HG02852 (cell line): ENCODE results near the gene PSMA7.

ENCODE experiments used
- ATAC-seq: cut with Tn5 transposase; IDR thresholded peaks from one replicate; pipeline ENCODE4 v1.9.1; 2021; ENCODE audit warnings: mild to moderate bottlenecking, moderate library complexity; ENCODE audit not compliant: unreplicated experiment

PSMA7 gene

DNA sequence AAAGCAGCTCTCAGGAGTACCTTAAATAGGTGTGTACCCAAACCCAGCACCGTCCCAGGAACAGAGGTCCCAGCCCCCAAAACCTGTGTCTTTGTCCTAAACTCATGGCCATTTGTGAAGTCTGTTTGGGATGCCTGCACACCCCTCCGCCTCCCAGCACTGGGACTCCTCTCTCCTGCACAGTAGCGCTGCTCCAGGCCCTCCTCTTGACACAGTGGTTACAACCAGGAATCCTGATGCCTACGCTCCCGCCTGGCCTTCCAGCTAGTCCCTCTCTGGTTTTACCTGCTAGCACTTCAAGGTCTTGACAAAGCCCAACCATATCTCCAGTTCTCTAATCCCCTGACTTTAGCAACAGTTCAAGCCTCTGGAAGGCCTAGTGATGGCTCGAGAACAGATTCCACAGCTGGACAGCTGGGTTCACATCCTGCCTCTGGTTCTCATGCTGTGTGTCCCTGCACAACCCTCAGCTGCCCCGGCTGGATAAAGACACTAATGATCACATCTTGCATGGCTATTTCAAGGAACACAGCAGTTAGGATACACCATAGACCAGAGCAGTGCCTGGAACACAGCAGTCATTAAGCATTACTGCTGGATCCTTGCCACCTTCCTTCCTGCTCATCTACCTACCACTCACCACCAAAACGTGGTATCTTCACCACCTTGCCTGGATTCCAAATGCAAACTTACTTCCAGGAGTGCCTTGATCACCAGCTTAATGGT is 5.6 kb downstream of the PSMA7 start:
- no peak for ATAC-seq

DNA sequence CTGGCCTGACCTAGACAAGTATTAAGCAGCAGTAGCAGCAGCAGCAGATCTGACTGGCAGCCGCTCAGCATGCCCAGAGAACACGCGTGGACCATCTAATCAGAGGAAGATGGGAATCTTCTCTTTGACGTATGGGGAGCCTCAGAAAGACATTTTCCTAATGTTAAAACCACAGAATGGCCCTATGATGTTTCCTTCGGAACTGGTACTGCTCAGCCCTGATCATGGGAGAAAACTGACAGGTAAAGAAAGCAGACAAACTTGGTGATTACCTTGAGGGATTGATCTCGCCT is 6.2 kb downstream of the PSMA7 start:
- no peak for ATAC-seq

DNA sequence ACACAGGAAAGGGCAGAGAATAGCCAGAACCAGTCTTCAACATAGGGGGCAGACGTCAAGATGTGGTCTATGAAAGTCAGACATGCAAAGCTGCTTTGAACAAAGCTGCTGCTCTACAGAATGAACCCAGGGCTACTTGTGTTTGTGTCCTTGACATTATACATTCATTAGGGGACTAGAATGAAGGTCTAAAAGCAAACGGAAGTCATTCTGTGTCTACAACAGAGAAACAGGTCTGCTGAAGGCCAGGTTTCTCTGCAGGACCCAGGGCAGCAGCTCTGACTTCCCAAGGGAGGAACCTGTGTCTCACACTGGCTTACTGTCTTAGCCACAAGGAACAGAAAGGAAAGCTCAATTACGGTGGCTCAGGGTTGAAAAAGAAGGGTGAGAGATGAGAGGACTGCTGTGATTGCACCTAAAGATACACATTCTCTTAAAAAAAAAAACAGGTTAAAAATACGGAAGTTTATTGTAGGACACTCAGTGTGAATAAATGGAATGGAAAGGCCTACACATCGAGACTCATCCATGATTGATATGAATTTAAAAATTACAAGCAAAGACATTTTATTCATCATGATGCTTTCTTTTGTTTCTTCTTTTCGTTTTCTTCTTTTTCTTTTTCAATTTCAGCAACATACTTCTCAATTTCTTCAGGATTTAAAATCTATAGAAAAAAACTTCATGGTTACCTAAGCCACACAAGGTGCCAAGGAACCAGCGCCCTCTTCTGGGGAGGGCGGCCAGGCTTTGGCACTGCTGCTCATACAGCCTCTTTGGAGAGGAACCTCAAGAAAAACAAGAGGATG is 6.7 kb downstream of the PSMA7 start:
- no peak for ATAC-seq

DNA sequence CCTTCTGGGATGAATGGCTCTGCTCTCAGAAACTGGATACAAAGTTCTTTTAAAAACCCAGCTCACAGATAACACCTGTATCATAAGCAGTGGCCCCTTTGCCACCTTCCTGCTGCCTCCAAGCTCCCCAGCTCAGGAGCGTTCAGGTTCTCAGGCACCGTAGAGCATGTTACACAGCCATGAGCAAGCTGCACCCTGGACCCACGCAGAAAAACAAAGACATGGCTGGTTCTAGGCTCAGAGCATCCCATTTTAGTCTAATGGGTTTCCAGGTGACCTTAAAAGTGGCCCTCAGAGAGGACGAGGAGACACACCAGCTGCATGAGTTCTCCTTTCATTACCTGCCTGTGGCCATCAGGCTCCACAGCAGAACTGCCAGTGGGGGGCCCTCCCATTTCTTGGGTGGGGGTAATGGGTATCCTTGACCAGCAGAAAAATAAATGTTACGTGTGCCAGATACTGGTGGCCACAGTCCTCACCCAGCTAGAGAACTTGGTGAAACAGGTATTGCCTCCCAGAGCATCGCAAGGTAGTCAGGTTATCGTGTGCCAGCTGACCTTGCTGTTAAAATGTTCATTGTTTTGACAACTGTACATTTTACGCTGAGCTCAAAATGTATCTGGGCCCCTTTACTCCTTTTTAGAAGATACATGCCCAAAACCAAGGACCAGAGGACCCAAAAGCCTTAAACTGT is 7.5 kb downstream of the PSMA7 start:
- no peak for ATAC-seq

DNA sequence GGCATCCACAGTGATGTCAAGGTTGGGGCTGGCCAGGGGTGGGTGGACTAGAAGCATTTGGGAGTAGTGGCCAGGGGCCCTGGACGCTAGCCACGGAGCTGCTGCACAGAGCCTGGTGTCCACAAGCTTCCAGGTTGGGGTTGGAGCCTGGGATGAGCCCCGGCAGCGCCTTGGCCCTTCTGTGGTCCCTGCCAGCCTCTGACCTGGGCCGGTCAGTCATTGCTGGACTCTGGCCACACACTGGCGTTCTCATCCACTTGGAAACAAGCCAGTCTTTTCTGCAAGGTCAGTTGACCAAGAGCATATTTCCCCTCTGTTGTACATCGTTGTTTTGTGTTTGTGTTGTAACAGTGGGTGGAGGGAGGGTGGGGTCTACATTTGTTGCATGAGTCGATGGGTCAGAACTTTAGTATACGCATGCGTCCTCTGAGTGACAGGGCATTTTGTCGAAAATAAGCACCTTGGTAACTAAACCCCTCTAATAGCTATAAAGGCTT is 8.4 kb downstream of the PSMA7 start:
- no peak for ATAC-seq

DNA sequence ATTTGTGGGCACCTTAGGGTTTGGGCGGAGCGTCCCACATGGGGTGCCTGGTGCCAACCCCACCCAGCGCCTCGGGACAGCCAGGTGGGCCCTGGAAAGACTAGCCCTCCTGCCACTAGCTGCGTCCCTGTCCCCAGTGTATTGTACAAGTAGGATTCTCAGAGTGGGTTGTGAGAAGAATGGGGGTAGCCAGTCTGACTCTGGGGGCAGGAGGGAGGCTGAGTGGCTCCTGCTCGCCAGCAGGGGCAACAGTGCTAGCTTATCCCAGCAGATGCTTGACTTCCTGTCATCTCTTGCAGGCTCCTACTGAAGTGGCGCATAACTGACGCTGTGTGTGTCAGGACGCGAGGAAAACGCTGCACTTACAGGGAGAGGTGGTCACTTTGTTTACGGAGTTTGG is 9.3 kb downstream of the PSMA7 start:
- no peak for ATAC-seq

DNA sequence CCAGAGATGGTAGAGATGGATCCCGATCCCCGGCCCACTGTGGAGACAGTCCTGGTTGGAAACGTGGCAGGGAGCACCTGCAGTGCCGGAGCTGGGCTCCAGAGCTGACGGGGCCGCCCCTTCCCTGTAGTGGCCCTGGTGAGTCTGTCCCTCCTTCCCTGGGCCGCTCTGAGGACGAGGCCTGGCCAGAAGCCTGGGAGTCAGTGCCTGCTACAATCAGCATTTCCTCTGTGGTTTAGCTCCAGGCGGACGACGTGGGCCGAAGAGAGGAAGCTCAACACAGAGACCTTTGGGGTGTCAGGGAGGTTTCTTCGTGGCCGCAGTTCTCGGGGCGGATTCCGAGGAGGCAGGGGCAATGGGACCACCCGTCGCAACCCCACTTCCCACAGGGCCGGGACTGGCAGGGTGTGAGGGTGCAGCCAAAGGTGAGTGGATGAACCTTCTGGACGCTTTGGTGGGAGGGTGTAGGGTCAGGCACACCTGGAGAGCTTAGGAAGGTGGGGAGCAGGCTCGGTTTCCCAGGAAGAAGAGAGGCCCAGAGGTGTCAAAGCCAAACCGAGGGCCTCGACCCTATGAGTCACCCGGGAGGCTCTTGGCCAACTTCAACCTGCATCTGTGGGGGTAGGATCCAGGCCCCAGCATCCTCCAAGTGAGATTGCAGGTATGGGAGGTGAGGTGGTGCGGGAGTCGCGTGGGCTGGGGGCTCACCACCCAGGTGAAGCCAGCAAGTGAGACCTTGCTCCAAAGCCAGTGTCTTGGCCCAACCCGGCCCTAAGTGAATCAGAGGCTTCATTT is 9.9 kb downstream of the PSMA7 start:
- no peak for ATAC-seq

DNA sequence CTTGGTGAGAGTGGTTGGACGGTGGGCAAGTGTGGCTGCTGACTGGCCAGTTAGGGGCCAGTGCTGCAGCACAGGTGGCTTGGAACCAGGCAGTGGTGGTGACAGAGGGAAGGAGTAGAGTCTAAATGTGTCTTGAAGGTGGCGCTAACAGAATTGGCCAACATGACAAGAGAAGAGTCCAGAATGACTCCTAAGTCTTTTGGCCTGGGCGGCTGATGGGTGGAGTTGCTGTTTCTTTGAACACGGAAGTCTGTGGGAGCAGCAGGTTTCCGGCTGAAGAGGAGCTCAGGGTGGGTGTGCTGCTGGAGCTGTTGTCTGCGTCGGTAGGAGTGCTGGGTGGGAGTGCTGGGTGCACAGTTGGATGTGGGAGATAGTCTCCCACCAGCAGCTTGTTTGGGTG is 10.8 kb downstream of the PSMA7 start:
- no peak for ATAC-seq

DNA sequence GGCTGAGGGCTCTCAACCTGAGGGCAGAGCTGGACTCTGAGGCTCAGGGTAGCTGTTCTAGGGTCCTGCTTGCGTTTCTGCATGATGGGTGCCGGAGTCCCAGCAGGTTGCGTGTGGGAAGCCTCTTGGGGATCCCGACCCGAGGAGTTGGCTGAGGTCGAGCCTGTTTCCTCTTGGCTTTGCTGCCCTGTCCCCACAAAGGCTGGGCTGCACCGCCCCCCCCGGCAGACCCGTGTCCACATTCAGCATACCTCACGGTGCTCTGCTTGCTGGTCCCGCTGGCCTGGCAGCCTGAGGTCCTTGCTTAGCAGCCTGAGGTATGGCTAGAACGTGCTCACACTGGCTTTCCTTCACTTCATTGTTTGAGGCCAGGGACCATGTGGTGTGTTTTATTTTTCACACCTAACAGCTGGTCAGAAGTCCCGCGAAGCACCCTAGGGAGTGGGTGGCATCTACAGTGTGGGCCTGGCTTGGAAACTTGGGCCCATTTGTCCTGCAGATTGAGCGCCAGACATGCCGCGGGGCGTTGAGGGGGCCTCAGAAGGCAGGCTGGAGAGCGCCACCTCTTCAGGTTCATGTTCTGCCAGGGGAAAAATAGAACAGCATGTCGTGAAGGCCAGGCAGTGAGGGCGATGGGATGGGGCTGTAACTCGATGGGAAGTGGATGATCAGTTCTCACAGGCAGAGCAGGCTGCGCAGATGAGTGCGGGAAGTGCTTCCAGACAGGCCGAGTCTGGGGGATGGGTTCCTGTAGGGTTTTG is 11.5 kb downstream of the PSMA7 start:
- ATAC-seq, result no peak

DNA sequence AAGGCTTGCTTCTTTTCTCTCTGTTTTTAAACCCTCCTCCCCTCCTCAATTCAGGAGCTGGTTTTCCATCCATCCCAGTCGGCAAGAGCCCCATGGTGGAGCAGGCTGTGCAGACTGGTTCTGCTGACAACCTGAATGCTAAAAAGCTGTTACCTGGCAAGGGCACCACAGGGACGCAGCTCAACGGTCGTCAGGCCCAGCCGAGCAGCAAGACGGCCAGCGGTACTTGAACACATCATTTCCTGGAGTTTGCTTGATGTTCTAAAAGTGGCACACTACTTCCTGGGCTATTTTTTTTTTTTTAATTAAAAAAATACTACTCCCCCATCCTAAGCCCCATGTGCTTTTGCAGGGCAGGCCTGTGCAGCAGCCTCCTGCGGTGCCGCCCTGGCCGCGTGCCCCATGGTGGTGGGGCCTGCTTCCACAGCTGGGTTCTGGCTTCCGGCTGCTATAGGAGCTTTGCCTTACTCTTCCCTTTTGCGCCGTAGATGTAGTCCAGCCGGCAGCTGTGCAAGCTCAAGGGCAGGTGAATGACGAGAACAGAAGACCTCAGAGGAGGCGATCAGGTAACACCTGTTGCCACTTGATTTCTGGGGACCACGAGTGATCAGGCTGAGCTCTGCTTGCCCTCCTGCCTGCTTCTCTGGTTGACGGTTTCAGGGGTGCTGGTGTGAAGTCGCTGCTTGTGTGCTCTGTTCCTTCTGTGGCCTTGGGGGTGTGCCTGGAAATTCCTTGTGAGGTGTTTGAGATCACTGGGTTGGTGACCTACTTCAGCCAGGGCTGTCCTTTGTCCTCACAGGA is 13.3 kb downstream of the PSMA7 start:
- no peak for ATAC-seq

DNA sequence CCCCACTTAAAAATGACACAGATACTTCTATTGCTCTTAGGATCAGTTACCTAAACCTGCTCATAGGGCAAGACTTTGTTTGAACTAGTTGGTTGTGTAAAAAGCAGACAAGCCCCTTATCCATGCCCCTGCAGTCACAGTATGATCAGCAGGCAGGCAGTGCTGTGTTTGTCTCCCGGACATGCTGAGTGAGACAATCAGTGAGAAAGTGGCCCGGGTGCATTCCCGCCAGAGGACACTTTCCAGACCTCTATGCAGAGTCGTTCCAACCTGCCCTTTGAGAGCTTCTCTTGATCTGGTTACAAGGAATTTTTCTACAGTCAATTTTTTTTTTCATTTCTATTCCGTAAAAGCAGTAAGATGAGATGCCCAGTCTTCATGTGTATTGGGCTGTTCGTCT is 14.7 kb downstream of the PSMA7 start:
- ATAC-seq, result no peak

DNA sequence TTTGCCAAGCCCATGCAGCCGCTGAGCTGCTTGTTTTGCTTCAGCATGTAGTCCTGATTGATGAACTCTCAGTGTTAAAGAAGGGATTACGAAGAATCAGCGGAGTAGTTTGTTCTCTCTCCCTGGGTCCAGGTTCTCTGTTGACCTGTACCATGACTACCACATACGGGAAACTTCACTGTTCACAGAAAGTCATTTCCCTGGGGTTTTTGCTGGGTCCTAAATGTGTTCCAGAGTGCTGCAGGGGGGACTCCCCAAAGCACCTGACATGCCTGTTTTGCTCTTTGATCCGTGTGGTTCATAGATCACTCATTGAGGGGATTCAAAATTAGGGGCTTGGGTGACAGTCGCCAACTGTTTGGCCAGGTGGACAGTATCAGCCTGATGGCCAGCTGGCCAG is 15.4 kb downstream of the PSMA7 start:
- ATAC-seq, result no peak

DNA sequence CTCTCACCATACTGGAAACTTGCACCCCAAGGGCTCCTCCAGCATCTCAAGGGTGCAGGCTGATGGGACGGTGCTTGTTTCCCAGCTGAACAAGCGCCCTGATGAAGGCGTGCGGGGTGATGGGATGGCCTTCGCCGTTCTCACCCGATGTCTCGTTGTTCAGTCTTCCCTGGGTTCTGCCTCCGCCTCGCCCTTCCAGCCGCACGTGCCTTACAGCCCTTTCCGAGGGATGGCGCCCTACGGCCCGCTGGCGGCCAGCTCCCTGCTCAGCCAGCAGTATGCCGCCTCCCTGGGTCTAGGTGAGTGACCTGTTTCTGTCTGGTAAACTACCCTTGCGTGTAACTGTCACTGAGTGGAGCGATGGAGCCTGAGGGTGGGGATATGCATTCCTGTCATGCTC is 17.1 kb downstream of the PSMA7 start:
- no peak for ATAC-seq

DNA sequence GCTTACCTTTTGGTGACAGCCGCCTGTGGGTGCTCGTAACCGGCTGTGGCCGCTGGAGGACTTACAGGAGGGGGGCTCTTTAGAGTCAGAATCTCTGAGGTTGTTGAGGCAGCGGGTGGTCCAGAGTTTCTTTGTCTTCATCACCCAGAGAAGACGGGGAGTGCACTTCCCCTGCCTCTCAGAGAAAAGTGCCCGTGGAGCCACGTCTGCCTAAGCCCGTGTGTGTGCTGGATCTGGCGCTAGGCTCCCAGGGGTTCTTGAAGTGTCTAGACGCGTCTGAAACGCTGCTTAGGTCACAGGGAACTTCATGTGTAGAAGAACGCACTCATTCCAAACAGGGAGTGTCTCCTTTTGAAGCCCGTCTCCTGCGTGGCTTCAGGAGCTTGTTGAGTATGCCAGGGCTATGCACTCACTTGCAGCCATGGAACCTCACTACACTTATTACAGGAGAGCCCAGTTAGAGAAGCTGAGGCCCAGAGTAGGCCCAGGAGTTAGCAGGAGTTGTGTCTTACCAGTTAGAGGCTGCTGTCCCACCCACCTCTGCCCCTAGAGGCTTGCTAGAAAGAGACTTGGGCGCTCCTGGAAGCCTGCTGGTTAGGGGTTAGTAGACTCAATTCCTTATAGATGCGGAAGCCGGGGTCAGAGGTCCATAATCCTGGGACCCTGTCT is 19.6 kb downstream of the PSMA7 start:
- no peak for ATAC-seq

DNA sequence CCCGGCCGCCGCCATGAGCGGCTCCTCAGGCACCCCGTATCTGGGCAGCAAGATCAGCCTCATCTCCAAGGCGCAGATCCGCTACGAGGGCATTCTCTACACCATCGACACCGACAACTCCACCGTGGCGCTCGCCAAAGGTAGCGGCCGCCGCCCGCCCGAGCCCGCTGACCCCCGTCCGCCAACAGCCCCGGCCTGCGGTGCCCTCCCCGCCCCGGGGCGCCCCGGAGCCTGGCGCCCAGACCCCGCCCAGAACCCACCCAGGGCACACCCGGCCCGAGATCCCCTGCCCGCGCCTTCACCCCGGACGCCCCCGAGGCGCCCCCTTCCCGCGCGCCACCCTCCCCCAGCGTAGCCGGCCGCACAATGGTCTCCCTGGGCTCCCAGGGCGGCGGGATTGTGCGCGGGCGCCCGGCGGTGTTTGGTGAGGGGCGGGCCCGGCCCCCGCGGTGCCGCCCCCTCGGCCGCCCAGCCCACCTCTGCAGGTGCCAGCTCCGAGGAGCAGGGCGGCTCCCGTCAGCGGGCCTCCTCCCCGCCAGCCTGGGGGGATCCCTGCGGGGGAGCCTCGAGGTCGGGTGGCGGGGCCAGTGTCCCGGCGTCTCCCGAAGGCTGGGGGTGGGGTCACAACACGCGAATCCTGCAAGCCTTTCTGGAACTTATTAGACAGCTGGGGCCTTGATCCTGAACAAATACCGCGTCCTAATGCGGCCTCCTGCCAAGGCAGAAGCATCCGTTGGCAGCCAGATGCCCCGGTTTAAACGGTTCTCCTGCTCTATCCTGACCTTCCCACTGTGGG is 20.3 kb downstream of the PSMA7 start:
- ATAC-seq, result peak; percentile 9

DNA sequence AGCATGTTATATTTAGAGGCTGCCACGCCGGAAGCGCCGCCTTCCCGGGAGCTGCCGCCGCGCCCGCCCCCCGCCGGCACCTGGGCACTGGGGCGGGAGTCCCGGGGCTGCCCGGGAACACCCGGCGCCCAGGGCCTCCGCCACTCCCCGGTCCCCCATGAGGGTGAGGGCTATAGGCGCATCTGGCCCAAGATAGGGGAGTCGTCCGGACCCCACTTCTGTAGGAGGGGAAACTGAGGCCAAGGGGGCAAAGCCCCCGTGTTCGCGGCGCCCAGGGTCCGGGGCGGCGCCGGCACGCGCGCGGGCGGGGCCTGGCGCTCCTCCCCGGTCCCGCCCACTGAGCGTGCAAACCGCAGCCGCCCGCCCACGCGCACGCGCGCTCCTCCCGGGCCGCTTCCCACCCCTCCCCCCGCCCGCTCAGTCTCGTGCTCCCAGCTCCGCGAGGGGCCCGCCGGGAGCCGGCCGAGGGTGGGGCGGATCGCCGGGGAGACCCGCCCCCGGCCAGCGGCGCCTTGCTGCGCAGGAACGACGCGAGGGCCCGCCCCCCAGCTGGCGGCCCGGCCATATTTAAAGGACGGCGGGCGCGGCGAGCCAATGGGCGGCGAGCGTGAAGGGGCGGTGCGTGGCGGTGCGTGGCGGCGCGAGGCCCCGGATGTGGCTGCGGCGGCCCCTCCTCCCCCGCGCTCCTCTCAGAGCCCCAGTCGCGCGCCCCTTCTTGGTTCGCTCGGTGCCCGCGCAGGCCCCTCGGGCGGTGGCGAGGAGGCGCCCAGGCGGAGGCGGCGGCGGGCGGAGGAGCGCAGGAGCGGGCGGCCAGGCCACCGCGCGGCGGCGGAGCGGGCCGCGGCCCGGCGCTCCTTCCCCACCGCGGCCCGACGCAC is 21.2 kb downstream of the PSMA7 start, which contains the start of gene LSM14B:
Gene LSM14B (plus strand): TSS at position 700 of the 878 bp plus-strand sequence. CDS start 192 bp downstream, outside the sequence.
- ATAC-seq, result peak; percentile 72
